H9 (cell line): ENCODE results near the gene LDLRAD4. TPM values are rescaled to one million over a fixed set of nuclear protein-coding genes. Genes with fewer than 3 reads are reported as not detected.

ENCODE experiments used
- DNase-seq: peaks from one replicate; pipeline ENCODE4 v3.0.0-alpha.2; 2017
- H2AFZ ChIP-seq: one replicate; pipeline ENCODE4 v1.6.1; 2013; ENCODE audit warnings: mild to moderate bottlenecking, low read length, control low read depth, moderate library complexity
- H2AK5ac ChIP-seq: 2 replicates; pipeline ENCODE4 v1.6.1; 2013; ENCODE audit warnings: low read length, control low read depth, mixed read lengths; ENCODE audit not compliant: insufficient read length
- H2BK120ac ChIP-seq: one replicate; pipeline ENCODE4 v1.6.1; 2013; ENCODE audit warnings: low read depth, mild to moderate bottlenecking, low read length, control low read depth, inconsistent platforms; ENCODE audit not compliant: poor library complexity, severe bottlenecking
- H2BK12ac ChIP-seq: 2 replicates; pipeline ENCODE4 v1.6.1; 2013; ENCODE audit warnings: low read length, control low read depth, mixed read lengths, low read depth; ENCODE audit not compliant: insufficient read length
- H2BK15ac ChIP-seq: 2 replicates; pipeline ENCODE4 v1.6.1; 2013; ENCODE audit warnings: low read depth, low read length, control low read depth
- H2BK20ac ChIP-seq: one replicate; pipeline ENCODE4 v1.6.1; 2013; ENCODE audit warnings: low read depth, mild to moderate bottlenecking, low read length, control low read depth, inconsistent platforms; ENCODE audit not compliant: poor library complexity, severe bottlenecking
- H2BK5ac ChIP-seq: 2 replicates; pipeline ENCODE4 v1.6.1; 2013; ENCODE audit warnings: low read length, control low read depth, mixed read lengths; ENCODE audit not compliant: insufficient read length
- H3K14ac ChIP-seq: 2 replicates; pipeline ENCODE4 v1.6.1; 2013; ENCODE audit warnings: low read length, control low read depth; ENCODE audit not compliant: insufficient read depth
- H3K18ac ChIP-seq: 2 replicates; pipeline ENCODE4 v1.6.1; 2013; ENCODE audit warnings: low read depth, mild to moderate bottlenecking, mixed read lengths, low read length, control low read depth; ENCODE audit not compliant: insufficient read length
- H3K23ac ChIP-seq: 2 replicates; pipeline ENCODE4 v1.6.1; 2013; ENCODE audit warnings: low read length, control low read depth, mixed read lengths, low read depth; ENCODE audit not compliant: insufficient read length
- H3K23me2 ChIP-seq: 2 replicates; pipeline ENCODE4 v1.6.1; 2013; ENCODE audit warnings: low read depth, mild to moderate bottlenecking, mixed read lengths, low read length, control low read depth; ENCODE audit not compliant: insufficient read length, poor library complexity, severe bottlenecking
- H3K27ac ChIP-seq: 2 replicates; pipeline ENCODE4 v1.5.1; 2013; ENCODE audit warnings: low read length, control low read depth, mixed read lengths, low read depth; ENCODE audit not compliant: insufficient read length
- H3K27me3 ChIP-seq: 2 replicates; pipeline ENCODE4 v1.6.1; 2013; ENCODE audit warnings: low read length, control low read depth, inconsistent platforms; ENCODE audit not compliant: insufficient read depth
- H3K4ac ChIP-seq: 2 replicates; pipeline ENCODE4 v1.6.1; 2013; ENCODE audit warnings: low read depth, mild to moderate bottlenecking, control low read depth, inconsistent platforms, low read length, moderate library complexity
- H3K4me1 ChIP-seq: 2 replicates; pipeline ENCODE4 v1.6.1; 2013; ENCODE audit warnings: low read length, control low read depth, inconsistent platforms; ENCODE audit not compliant: insufficient read depth
- H3K4me2 ChIP-seq: 2 replicates; pipeline ENCODE4 v1.6.1; 2013; ENCODE audit warnings: low read length, control low read depth, mixed read lengths; ENCODE audit not compliant: insufficient read length, insufficient read depth
- H3K56ac ChIP-seq: 2 replicates; pipeline ENCODE4 v1.6.1; 2013; ENCODE audit warnings: low read depth, mild to moderate bottlenecking, mixed read lengths, low read length, control low read depth; ENCODE audit not compliant: insufficient read length
- H3K79me1 ChIP-seq: 2 replicates; pipeline ENCODE4 v1.6.1; 2013; ENCODE audit warnings: low read depth, mild to moderate bottlenecking, moderate library complexity, low read length, control low read depth, inconsistent platforms; ENCODE audit not compliant: insufficient read depth, poor library complexity, severe bottlenecking
- H3K79me2 ChIP-seq: 2 replicates; pipeline ENCODE4 v1.6.1; 2013; ENCODE audit warnings: low read length, control low read depth, inconsistent platforms; ENCODE audit not compliant: insufficient read depth
- H3K9ac ChIP-seq: 2 replicates; pipeline ENCODE4 v1.6.1; 2013; ENCODE audit warnings: low read length, control low read depth, mixed read lengths; ENCODE audit not compliant: insufficient read length; ENCODE audit errors: extremely low read depth
- H3K9me3 ChIP-seq: one replicate; pipeline ENCODE4 v1.6.1; 2013; ENCODE audit warnings: low read depth, low read length, inconsistent platforms; ENCODE audit not compliant: control insufficient read depth
- H3T11ph ChIP-seq: one replicate; pipeline ENCODE4 v1.6.1; 2013; ENCODE audit warnings: mild to moderate bottlenecking, low read length, control low read depth, inconsistent platforms
- H4K20me1 ChIP-seq: one replicate; pipeline ENCODE4 v1.6.1; 2013; ENCODE audit not compliant: control insufficient read depth, insufficient read length, insufficient read depth
- H4K5ac ChIP-seq: 2 replicates; pipeline ENCODE4 v1.6.1; 2013; ENCODE audit warnings: low read depth, mild to moderate bottlenecking, mixed read lengths, low read length, control low read depth; ENCODE audit not compliant: insufficient read length
- H4K8ac ChIP-seq: replicated peaks from 2 replicates; pipeline ENCODE4 v1.6.1; 2013; ENCODE audit warnings: low read length, control low read depth, mixed read lengths, low read depth; ENCODE audit not compliant: insufficient read length
- H4K91ac ChIP-seq: 2 replicates; pipeline ENCODE4 v1.6.1; 2013; ENCODE audit warnings: low read depth, mild to moderate bottlenecking, moderate library complexity, mixed read lengths, low read length, control low read depth; ENCODE audit not compliant: insufficient read length
- H3K27ac Mint-ChIP-seq, 3 experiments: 2 replicates in 2 of 3; 3 replicates in 1 of 3; pipeline ENCODE4 v1.8.0; 2020 to 2021; ENCODE audit warnings: mixed read lengths in 3 of 3, mild to moderate bottlenecking in 1 of 3, moderate library complexity in 1 of 3
- H3K27me3 Mint-ChIP-seq: 2 replicates; pipeline ENCODE4 v1.8.0; 2021; ENCODE audit warnings: low read depth, mild to moderate bottlenecking, moderate library complexity, mixed read lengths
- H3K36me3 Mint-ChIP-seq, 3 experiments: 2 replicates in 2 of 3; 3 replicates in 1 of 3; pipeline ENCODE4 v1.8.0; 2020 to 2021; ENCODE audit warnings: low read depth in 3 of 3, mixed read lengths in 3 of 3; ENCODE audit not compliant: insufficient read depth in 1 of 3
- H3K4me1 Mint-ChIP-seq, 2 experiments: 2 replicates each; pipeline ENCODE4 v1.8.0; 2020; ENCODE audit warnings: mixed read lengths in 2 of 2
- H3K4me3 Mint-ChIP-seq, 2 experiments: 2 replicates in 1 of 2; 3 replicates in 1 of 2; pipeline ENCODE4 v1.8.0; 2020 to 2021; ENCODE audit warnings: mild to moderate bottlenecking in 2 of 2, mixed read lengths in 2 of 2, moderate library complexity in 1 of 2
- H3K9me3 Mint-ChIP-seq, 2 experiments: 2 replicates in 1 of 2; 3 replicates in 1 of 2; pipeline ENCODE4 v1.8.0; 2020; ENCODE audit warnings: mild to moderate bottlenecking in 2 of 2, mixed read lengths in 2 of 2, moderate library complexity in 1 of 2
- CTCF ChIP-seq: fragments of 200-600 bp; sonication (generic); conservative IDR thresholded peaks from 3 replicates; pipeline ENCODE4 v1.8.0; 2021; ENCODE audit warnings: antibody characterized with exemption, mild to moderate bottlenecking
- WGBS: extraction: QIAGEN DNeasy Blood & Tissue Kit; methylation state at CpG from one replicate; pipeline ENCODE4 v1.1.7; 2013; ENCODE audit warnings: missing lambda C conversion rate, low lambda C conversion rate, mixed read lengths; ENCODE audit not compliant: insufficient read length; ENCODE audit errors: extremely low coverage; 5-methylcytosine and 5-hydroxymethylcytosine counted together
- total RNA-seq: library from RNA; stranded (reverse); gene quantifications from 2 replicates; pipeline ENCODE4 v1.2.1, GENCODE V29; 2021

Gene LDLRAD4
- total RNA-seq, 1 experiment from 2014 or later = 3.9 TPM

DNA sequence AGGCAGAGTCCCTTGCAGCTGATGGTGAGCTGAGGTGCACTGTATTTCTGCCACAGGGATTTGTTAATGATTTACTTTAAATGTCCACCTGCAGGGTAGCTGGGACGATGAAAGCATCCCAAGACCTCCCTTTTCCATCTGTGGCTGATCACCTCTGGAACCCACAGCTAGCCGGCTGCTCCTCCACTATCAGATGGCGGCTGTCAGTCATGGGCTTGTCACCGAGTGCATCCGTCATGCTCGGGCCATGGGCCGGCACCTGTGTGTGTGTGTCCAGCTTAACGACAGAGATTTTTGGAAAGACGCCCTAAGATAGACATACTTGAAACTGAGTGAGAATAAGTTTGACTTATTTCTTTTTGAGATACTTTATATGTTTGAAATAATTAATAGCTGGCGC lies 272.6 kb downstream of the LDLRAD4 start:
- no peak overlapping the region for H3K27ac ChIP-seq
- Mint-ChIP-seq H3K36me3 (no peaks in the 10 kb centered on the region), H3K27me3 (peaks cover 8% of the 10 kb centered on the region), H3K4me1 (peaks cover 19 to 23% of the 10 kb centered on the region in 2 experiments), H3K27ac (no peak overlapping the region), H3K9me3 (no peaks in the 10 kb centered on the region), H3K4me3 (no peak overlapping the region)
- no peak overlapping the region for H2AK5ac ChIP-seq
- no peak overlapping the region for H4K91ac ChIP-seq
- no peak overlapping the region for H4K5ac ChIP-seq
- no peak overlapping the region for H3K23ac ChIP-seq
- H3K18ac ChIP-seq = no peak overlapping the region
- no peak overlapping the region for H3K14ac ChIP-seq
- no peak overlapping the region for H4K8ac ChIP-seq
- no peak overlapping the region for H2BK120ac ChIP-seq
- H3K4me2 ChIP-seq = no peak overlapping the region
- no peaks in the 10 kb centered on the region for H4K20me1 ChIP-seq
- H3K9me3 ChIP-seq = no peaks in the 10 kb centered on the region
- no peaks in the 10 kb centered on the region for H3K23me2 ChIP-seq
- peaks cover 6% of the 10 kb centered on the region; the same call in 1 of the 2 replicates for H3K4me1 ChIP-seq
- H3K4ac ChIP-seq = no peak overlapping the region
- H2AFZ ChIP-seq = no peak overlapping the region
- H2BK20ac ChIP-seq = no peak overlapping the region
- no peak overlapping the region for H3K56ac ChIP-seq
- no peak for DNase-seq
- H2BK15ac ChIP-seq = no peak overlapping the region
- no peaks in the 10 kb centered on the region for H3K79me2 ChIP-seq
- TF ChIP-seq CTCF = no peak
- H3K9ac ChIP-seq = no peak overlapping the region
- no CpG with 5 or more reads among the region's 10 CpGs for WGBS
- H3T11ph ChIP-seq = no peak overlapping the region
- H2BK5ac ChIP-seq = no peak overlapping the region
- H3K27me3 ChIP-seq = no peaks in the 10 kb centered on the region
- H3K79me1 ChIP-seq = no peaks in the 10 kb centered on the region
- H2BK12ac ChIP-seq = no peak overlapping the region
